Lower lobe of right lung (tissue), 2 donors: ENCODE results near the gene PAPPA. TPM values are rescaled to one million over a fixed set of nuclear protein-coding genes. Genes with fewer than 3 reads are reported as not detected.

Experiments
- ATAC-seq, 2 donors: fragments of 200-7000 bp; cut with Tn5 transposase; one replicate each; pipeline ENCODE4 v1.9.1; 2020 to 2022; ENCODE audit warnings: mild to moderate bottlenecking in 2 of 2, moderate library complexity in 2 of 2
- DNase-seq: peaks from one replicate; pipeline ENCODE4 v3.0.0-alpha.2; 2020
- H3K27ac ChIP-seq: fragments of 200-600 bp; one replicate; pipeline ENCODE4 v1.8.0; 2022
- H3K27me3 ChIP-seq: fragments of 200-600 bp; one replicate; pipeline ENCODE4 v1.8.0; 2022; ENCODE audit warnings: low read depth
- H3K36me3 ChIP-seq: fragments of 200-600 bp; one replicate; pipeline ENCODE4 v1.8.0; 2022; ENCODE audit warnings: mild to moderate bottlenecking
- H3K4me1 ChIP-seq: fragments of 200-600 bp; one replicate; pipeline ENCODE4 v1.8.0; 2022
- H3K4me3 ChIP-seq: fragments of 200-600 bp; one replicate; pipeline ENCODE4 v1.8.0; 2022; ENCODE audit warnings: mild to moderate bottlenecking
- H3K9me3 ChIP-seq: fragments of 200-600 bp; one replicate; pipeline ENCODE4 v1.8.0; 2022
- CTCF ChIP-seq: fragments of 200-600 bp; IDR thresholded peaks from one replicate; pipeline ENCODE4 v1.8.0; 2022; ENCODE audit warnings: antibody characterized with exemption, mild to moderate bottlenecking
- intact Hi-C: fragments of 100-400 bp; cut with DNase I; formaldehyde crosslinking; loops from one replicate; pipeline ENCODE4 v1.11.0; 2022
- total RNA-seq: library from RNA; stranded (reverse); fragmentation: NEBNext Ultra II Directional; extraction: Animal tissue kit (Norgen Biotek cat#: 25700); gene quantifications from one replicate; pipeline ENCODE4 v1.2.1, GENCODE V29; 2021
- donor health status: DM: no; HTN: yes; CAD: no; lungs with severe emphysema.

The PAPPA gene
- total RNA-seq, 1 donor from 2014 or later: 2.2 TPM

DNA sequence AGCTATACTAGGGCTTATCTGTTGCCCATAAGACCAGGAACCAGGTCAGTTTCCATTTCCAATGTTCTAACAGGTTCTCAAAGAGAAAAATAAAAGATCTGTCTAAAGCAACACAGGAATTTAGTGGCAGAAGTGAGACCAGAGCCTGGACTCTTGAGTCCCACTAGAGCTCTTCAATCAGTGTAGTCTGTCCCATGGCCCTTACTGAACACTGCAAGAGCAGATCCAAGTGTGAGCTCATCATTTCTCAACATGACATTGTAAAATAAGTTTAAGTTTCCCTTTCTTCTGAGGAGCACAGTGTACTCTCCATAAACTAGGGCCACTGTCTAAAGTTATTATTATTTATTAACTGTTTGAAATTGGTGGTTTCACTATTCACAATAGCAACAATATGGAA is 8.6 kb upstream of the PAPPA start:
- Histone ChIP-seq H3K36me3 (no peaks in the 10 kb centered on the region), H3K4me1 (no peaks in the 10 kb centered on the region), H3K4me3 (no peak overlapping the region), H3K27ac (no peak overlapping the region), H3K9me3 (no peaks in the 10 kb centered on the region), H3K27me3 (no peaks in the 10 kb centered on the region)
- TF ChIP-seq CTCF: no peak
- intact Hi-C loops: no loop called here
- ATAC-seq: no peak
- no peak for DNase-seq

- Histone ChIP-seq H3K36me3 (no peaks in the 10 kb centered on the region), H3K27me3 (peaks cover 8% of the 10 kb centered on the region), H3K9me3 (no peaks in the 10 kb centered on the region), H3K4me3 (no peak overlapping the region), H3K4me1 (no peaks in the 10 kb centered on the region), H3K27ac (no peak overlapping the region)
- intact Hi-C loops: no loop called here
- ATAC-seq (no peak), DNase-seq (no peak)
- TF ChIP-seq CTCF: no peak
Observed at GRCh38 chr9:116147821-116148220, 5.8 kb upstream of the PAPPA start.

DNA sequence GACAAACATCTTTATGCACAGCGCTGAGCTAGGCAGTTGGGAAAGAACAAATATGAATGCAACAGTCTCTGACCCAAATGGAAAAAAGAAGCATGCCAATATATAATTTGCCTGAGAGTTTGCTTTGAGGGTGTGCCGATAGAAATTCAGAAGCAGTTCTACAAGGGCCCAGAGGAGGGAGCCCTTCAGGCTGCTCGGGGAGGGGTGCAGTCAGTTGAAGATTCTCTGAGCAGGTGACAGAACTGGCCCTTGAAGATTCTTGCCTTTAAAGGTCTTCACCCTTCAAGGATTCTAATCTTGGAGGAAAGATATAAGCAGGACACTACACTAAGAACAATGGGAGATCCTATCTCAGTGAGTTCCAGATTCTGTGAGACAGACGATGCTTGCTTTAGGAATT is 3.7 kb upstream of the PAPPA start:
- Histone ChIP-seq H3K9me3 (no peaks in the 10 kb centered on the region), H3K27ac (no peak overlapping the region), H3K27me3 (peaks cover 13% of the 10 kb centered on the region), H3K4me1 (peaks cover 3% of the 10 kb centered on the region), H3K36me3 (no peaks in the 10 kb centered on the region), H3K4me3 (no peak overlapping the region)
- peak; percentile 50 to 63 for ATAC-seq
- DNase-seq: no peak
- peak; percentile 55 for TF ChIP-seq CTCF
- intact Hi-C loops: no loop called here

GRCh38 chr9:116151199-116151598 is 2.4 kb upstream of the PAPPA start:
- H3K9me3 ChIP-seq: no peaks in the 10 kb centered on the region
- ATAC-seq (no peak), DNase-seq (no peak)
- H3K4me1 ChIP-seq: peaks cover 10% of the 10 kb centered on the region
- no peak for TF ChIP-seq CTCF
- no peaks in the 10 kb centered on the region for H3K36me3 ChIP-seq
- peaks cover 19% of the 10 kb centered on the region for H3K27me3 ChIP-seq
- H3K4me3 ChIP-seq: no peak overlapping the region
- intact Hi-C loops: no loop called here
- H3K27ac ChIP-seq: no peak overlapping the region

DNA sequence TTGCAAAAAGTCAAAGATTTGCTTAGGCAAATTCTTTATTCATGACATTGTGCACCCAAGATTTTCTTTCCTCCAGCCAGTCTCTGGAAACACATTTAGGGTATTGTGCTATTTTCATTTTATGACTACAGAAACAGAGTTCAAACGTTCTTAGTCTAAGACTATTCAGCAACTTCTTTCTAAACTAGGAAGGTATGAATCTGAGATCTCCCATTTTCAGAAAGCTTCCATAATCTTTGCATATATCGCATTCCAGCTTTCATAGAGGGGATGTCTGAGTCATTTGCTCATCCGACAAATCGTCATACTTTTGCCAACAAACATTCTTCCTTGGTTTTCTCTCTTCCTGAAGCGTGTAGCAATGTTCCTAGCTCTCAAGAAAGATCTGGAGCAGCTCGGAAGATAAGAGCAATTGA is 1.6 kb upstream of the PAPPA start:
- peaks cover 17% of the 10 kb centered on the region for H3K4me1 ChIP-seq
- ATAC-seq (no peak), DNase-seq (no peak)
- H3K36me3 ChIP-seq: no peaks in the 10 kb centered on the region
- H3K27me3 ChIP-seq: peaks cover 25% of the 10 kb centered on the region
- H3K9me3 ChIP-seq: no peaks in the 10 kb centered on the region
- intact Hi-C loops: no loop called here
- no peak for TF ChIP-seq CTCF
- no peak overlapping the region for H3K4me3 ChIP-seq
- no peak overlapping the region for H3K27ac ChIP-seq

- peaks cover 25% of the 10 kb centered on the region for H3K27me3 ChIP-seq
- ATAC-seq (no peak), DNase-seq (no peak)
- no peaks in the 10 kb centered on the region for H3K36me3 ChIP-seq
- H3K27ac ChIP-seq: no peak overlapping the region
- H3K4me3 ChIP-seq: no peak overlapping the region
- H3K9me3 ChIP-seq: no peaks in the 10 kb centered on the region
- intact Hi-C loops: no loop called here
- peak; percentile 17 for TF ChIP-seq CTCF
- peaks cover 17% of the 10 kb centered on the region for H3K4me1 ChIP-seq
Observed at GRCh38 chr9:116152390-116152789, 1.2 kb upstream of the PAPPA start.
